ENCODE data around the gene HOXC12. TPM values are rescaled to one million over a fixed set of nuclear protein-coding genes. Genes with fewer than 3 reads are reported as not detected.

HOXC12 gene, protein sequence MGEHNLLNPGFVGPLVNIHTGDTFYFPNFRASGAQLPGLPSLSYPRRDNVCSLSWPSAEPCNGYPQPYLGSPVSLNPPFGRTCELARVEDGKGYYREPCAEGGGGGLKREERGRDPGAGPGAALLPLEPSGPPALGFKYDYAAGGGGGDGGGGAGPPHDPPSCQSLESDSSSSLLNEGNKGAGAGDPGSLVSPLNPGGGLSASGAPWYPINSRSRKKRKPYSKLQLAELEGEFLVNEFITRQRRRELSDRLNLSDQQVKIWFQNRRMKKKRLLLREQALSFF
- total RNA-seq, result not detected in 2 replicates
- long read RNA-seq, result 0 reads

DNA sequence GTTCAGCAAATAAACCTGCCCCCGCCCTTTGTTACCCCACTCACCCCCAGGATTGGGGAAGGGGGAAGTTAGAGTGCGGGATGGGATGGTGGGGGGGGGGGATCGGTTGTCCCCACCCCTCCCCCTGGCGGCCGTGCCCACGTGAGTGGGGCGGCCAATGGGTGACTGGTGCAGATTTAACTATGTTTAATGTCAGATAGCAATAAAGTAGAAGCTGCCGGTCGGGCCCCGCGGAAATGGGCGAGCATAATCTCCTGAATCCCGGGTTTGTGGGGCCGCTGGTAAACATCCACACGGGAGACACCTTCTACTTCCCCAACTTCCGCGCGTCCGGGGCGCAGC lies at the start of gene HOXC12:
TSS of gene HOXC12 (plus strand) at position 210 of the 342 bp plus-strand sequence. CDS start at position 237, 27 bp downstream.
- Mint-ChIP-seq H3K36me3 (ENCODE audit: insufficient read depth) (no peaks in the 10 kb centered on the region), H3K9me3 (ENCODE audit: low read depth) (no peaks in the 10 kb centered on the region), H3K27me3 (peaks cover 97% of the 10 kb centered on the region), H3K4me1 (ENCODE audit: low read depth) (no peaks in the 10 kb centered on the region), H3K27ac (peak within 1 kb of the TSS; percentile 56), H3K4me3 (ENCODE audit: low read depth) (no peak within 1 kb of the TSS)
- no peak for DNase-seq (ENCODE audit: low spot score, unreplicated experiment)
- TF ChIP-seq, protein P1, sequence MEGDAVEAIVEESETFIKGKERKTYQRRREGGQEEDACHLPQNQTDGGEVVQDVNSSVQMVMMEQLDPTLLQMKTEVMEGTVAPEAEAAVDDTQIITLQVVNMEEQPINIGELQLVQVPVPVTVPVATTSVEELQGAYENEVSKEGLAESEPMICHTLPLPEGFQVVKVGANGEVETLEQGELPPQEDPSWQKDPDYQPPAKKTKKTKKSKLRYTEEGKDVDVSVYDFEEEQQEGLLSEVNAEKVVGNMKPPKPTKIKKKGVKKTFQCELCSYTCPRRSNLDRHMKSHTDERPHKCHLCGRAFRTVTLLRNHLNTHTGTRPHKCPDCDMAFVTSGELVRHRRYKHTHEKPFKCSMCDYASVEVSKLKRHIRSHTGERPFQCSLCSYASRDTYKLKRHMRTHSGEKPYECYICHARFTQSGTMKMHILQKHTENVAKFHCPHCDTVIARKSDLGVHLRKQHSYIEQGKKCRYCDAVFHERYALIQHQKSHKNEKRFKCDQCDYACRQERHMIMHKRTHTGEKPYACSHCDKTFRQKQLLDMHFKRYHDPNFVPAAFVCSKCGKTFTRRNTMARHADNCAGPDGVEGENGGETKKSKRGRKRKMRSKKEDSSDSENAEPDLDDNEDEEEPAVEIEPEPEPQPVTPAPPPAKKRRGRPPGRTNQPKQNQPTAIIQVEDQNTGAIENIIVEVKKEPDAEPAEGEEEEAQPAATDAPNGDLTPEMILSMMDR (IDR thresholded peaks at IDR 0.05; ENCODE audit: unreplicated experiment), result no peak

DNA sequence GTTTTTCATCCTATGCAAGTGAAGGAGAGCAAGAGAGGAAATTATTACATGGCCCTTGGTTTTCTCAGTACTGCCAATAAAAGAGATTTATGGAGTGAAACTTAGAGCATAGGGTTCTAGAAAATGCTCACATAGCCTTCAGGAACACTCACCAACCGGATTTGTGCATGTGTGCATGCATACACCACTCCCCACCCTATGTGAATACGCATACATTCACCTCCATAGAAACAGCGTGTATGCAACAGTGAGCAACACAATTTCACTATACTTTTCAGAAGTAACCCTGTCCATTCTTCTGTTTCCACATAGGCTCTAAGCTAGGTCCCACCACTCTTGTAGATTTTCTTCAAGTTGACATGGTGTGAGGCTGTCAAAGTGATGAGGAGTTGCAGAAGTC lies 47.6 kb upstream of the HOXC12 start:
- Mint-ChIP-seq H3K27ac (no peak overlapping the region), H3K27me3 (peaks cover 28% of the 10 kb centered on the region), H3K36me3 (ENCODE audit: insufficient read depth) (no peaks in the 10 kb centered on the region), H3K4me3 (ENCODE audit: low read depth) (no peak overlapping the region), H3K4me1 (ENCODE audit: low read depth) (no peaks in the 10 kb centered on the region), H3K9me3 (ENCODE audit: low read depth) (no peaks in the 10 kb centered on the region)
- DNase-seq (ENCODE audit: low spot score, unreplicated experiment), result no peak
- TF ChIP-seq, protein P1 (IDR thresholded peaks at IDR 0.05; ENCODE audit: unreplicated experiment), result no peak

DNA sequence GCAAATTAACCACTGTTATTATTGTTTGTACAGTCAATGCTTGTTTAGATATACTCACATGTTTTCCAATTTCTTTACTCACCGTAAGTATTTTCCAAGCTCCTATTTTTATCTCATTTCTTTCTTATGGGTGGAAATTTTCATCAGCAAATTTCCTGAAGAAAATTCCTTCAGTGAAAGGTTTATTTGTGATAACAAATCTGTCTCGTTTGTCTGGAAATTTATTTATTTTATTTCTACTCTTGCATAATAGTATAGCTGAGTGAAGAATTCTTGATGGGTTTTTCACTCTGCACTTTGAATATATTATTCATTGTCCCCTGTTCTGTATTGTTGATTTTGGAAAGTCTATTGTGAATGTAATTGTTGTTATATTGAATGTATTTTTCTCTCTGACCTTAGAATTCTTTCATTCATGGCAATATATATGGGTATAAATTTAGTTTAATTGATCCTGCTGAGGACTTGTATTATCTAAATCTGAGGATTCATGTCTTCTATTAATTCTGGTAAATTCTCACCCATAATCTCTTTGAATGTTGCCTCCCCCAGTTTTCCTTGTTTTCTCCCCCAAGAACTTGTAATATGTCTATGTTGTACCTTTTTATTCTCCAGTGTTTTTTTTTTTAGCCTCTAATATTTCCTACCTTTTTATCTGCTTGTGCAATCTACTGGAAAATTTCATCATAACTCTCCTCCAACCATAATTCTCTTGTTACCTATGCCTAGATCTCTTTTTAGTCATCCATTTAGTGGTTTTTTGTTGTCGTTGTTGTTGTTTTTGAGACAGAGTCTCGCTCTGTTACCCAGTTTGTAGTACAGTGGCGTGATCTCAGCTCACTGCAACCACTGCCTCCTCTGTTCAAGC lies 37.7 kb upstream of the HOXC12 start:
- no peaks in the 10 kb centered on the region for H3K9me3 Mint-ChIP-seq (ENCODE audit: low read depth)
- H3K36me3 Mint-ChIP-seq (ENCODE audit: insufficient read depth), result no peaks in the 10 kb centered on the region
- peaks cover 7% of the 10 kb centered on the region for H3K4me1 Mint-ChIP-seq (ENCODE audit: low read depth)
- no peak overlapping the region for H3K4me3 Mint-ChIP-seq (ENCODE audit: low read depth)
- TF ChIP-seq, protein P1 (IDR thresholded peaks at IDR 0.05; ENCODE audit: unreplicated experiment), result no peak
- no peak overlapping the region for H3K27ac Mint-ChIP-seq
- DNase-seq (ENCODE audit: low spot score, unreplicated experiment), result no peak
- H3K27me3 Mint-ChIP-seq, result peaks cover 91% of the 10 kb centered on the region

DNA sequence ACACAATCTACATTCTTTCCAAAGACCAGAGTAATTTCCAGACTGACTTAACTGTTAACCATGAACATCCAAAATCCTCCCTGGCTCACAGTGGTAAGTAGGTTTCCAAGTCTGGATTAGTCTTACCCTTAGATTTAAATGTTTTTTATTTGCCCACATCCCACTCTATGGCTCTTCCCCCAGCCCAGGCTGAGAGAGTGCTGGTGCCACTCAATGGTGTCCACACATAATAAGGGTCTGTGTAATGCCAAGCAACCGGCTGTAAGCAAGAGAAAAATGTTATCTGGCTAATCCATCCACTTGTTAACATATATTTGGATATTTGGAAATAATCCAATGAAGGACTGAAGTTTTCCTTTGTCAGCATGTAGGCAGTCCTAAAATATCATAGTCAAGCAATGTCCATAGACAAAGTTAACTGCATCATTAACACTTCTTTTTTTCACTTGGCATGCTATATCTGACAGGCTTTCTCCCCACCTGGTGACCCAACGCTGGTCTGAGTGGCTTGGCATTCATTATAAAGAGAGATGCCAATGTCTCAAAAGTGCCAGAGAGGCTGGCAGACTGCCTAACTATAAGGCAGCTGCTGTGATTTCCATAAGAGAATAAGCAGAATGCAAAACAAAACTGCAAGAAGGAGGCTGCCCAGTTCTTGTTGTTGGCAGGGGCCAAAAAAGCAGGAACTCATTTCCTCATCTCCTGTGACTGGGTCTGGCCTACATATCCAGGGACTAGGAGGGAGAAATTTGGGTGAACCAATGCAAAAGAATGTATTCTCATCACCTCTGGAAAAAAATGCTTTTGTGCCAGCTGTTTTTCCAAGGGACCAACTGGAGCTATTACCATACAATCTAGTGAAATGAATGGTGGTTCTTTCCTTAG lies 29.9 kb upstream of the HOXC12 start:
- Mint-ChIP-seq H3K9me3 (ENCODE audit: low read depth) (no peaks in the 10 kb centered on the region), H3K4me1 (ENCODE audit: low read depth) (peaks cover 7% of the 10 kb centered on the region), H3K36me3 (ENCODE audit: insufficient read depth) (no peaks in the 10 kb centered on the region), H3K4me3 (ENCODE audit: low read depth) (no peak overlapping the region), H3K27me3 (peaks cover 97% of the 10 kb centered on the region), H3K27ac (no peak overlapping the region)
- TF ChIP-seq, protein P1 (IDR thresholded peaks at IDR 0.05; ENCODE audit: unreplicated experiment), result no peak
- DNase-seq (ENCODE audit: low spot score, unreplicated experiment), result no peak

Data from progenitor cell of endocrine pancreas (in vitro differentiated cells).